Measurements from ENCODE around the gene COL8A2.

Gene COL8A2

DNA sequence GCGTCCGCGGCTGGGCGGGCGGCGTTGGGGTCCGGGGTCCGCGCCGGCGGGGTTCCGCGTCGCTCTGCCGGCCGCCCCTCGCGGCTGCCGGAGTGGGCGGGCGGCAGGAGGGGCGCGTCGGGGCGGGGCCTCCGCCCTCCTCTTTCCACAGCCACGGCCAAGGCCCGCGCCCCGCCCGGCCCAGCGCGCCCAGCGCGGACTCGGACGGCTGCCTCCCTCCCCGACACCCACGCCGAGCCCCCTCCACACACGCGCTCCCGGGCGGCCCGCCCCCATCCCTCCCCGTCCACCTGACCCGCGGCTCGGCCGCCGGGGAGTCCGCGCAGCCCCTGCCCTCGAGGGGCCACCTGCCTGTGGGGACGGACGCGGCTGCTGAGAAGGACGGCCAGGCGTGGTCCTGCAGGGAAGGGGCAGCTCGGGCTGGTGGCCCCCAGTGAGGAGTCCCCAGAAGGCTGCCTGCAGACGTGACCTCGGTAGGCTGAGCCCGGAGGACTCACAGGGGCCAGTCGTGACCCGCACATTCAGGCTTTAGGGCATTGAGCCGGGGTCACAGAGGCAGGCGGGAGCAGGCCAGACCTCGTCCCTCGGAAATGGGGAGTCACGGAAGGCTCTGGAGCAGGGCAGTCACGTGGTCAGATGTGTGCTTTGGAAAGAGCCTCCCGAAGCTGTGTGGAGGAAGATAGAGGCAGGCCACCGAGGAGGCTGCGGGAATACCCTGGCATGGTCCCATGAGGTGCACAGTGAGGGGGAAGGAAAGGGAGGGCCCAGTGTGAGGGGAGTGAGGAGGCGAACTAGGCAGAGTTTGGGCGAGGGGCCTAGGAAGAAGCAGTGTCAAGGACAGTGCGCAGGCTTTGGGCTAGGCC lies at the start of gene COL8A2:
Gene COL8A2 (minus strand): TSS at position 94 of the 863 bp plus-strand sequence. CDS start 24,980 bp downstream, outside the sequence.
- peaks cover 39% of the 10 kb centered on the region for H3K27me3 ChIP-seq (ENCODE audit: control insufficient read depth, insufficient read depth, low read length)
- no peaks in the 10 kb centered on the region for H3K4me1 ChIP-seq (ENCODE audit: control insufficient read depth, low read depth, low read length)
- no peaks in the 10 kb centered on the region for H3K36me3 ChIP-seq (ENCODE audit: control insufficient read depth, low read depth, low read length)
- H3K9ac ChIP-seq (ENCODE audit: low read length): no peak within 1 kb of the TSS
- no peak within 1 kb of the TSS for H3K27ac ChIP-seq (ENCODE audit: low read length)
- H3K9me3 ChIP-seq (ENCODE audit: control insufficient read depth, low read depth, low read length): no peaks in the 10 kb centered on the region
- H3K4me3 ChIP-seq (ENCODE audit: low read length): peak within 1 kb of the TSS; percentile 40

DNA sequence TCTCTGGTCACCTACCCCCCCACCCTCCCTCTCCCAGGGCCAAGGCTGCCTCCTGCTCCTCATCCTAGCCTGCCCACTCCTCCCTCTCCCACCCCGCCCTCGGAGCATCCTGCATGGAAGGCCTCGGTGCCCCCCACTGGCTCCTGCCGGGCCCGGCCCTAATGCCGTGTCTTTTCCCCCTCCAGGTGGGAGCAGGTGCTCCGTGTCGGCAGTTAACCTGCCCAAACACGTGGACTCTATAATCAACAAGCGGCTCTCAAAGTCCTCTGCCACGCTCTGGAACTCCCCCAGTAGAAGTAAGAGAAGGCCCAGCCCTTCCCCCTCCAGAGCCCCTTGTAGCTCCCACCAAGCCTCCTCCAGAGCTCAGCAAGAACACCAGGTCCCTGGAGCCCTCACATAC lies 49.7 kb upstream of the COL8A2 start:
- Histone ChIP-seq H3K4me1 (ENCODE audit: control insufficient read depth, low read depth, low read length) (peaks cover 9% of the 10 kb centered on the region), H3K9me3 (ENCODE audit: control insufficient read depth, low read depth, low read length) (no peaks in the 10 kb centered on the region), H3K36me3 (ENCODE audit: control insufficient read depth, low read depth, low read length) (peaks cover 42% of the 10 kb centered on the region), H3K27ac (ENCODE audit: low read length) (no peak overlapping the region), H3K9ac (ENCODE audit: low read length) (no peak overlapping the region), H3K4me3 (ENCODE audit: low read length) (no peak overlapping the region), H3K27me3 (ENCODE audit: control insufficient read depth, insufficient read depth, low read length) (no peaks in the 10 kb centered on the region)

DNA sequence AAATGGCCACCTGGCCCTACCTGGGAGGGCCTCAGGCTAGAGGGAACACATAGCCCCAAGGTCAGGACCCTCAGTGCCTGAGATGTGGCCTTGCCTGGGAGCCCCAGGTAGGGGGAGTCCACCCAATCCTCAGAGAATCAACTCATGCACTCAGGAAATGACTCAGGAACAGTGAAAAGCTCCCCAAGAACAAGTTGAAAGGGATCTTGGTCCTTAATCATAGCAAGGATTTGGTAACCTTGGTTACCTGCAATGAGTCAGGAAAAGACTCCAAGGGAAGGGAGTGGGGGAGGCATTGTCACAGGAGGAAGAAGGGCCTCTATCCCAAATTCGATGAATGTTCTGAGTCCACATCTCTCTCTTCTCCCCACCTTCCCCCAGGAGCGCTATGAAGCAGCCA lies 48.0 kb upstream of the COL8A2 start:
- Histone ChIP-seq H3K36me3 (ENCODE audit: control insufficient read depth, low read depth, low read length) (peaks cover 40% of the 10 kb centered on the region), H3K4me3 (ENCODE audit: low read length) (no peak overlapping the region), H3K27ac (ENCODE audit: low read length) (no peak overlapping the region), H3K27me3 (ENCODE audit: control insufficient read depth, insufficient read depth, low read length) (no peaks in the 10 kb centered on the region), H3K9me3 (ENCODE audit: control insufficient read depth, low read depth, low read length) (no peaks in the 10 kb centered on the region), H3K4me1 (ENCODE audit: control insufficient read depth, low read depth, low read length) (peaks cover 6% of the 10 kb centered on the region), H3K9ac (ENCODE audit: low read length) (no peak overlapping the region)

DNA sequence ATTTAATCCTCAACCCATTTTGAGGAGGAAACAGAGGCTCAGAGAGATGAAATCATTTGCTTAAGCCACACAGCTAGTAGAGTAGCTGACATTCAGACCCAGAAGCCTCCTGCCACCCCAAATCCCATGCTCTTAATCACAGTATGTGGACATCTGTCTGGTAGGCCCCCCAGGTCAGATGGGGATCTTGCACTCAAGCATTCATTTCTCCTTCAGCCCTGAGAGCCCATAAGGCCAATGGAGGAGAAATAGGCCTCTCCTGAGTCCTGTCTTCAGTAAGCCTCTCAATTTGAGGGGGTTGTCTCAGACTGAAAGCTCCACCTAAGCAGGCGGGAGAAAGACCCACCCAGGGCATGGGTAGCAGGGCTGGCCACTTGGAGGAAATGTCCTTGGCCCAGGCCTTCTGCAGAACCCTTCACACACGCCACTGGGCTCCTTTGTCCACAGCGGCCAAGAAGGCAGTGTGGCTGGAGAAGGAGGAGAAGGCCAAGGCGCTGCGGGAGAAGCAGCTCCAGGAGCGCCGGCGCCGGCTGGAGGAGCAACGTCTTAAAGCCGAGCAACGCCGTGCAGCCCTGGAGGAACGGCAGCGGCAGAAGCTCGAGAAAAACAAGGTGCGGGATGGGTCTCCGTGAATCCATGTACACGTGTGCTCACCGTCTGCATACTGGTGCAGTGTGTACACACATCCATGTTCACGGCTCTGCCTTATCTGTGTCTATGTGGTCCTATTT lies 47.2 kb upstream of the COL8A2 start:
- Histone ChIP-seq H3K9ac (ENCODE audit: low read length) (no peak overlapping the region), H3K36me3 (ENCODE audit: control insufficient read depth, low read depth, low read length) (peaks cover 36% of the 10 kb centered on the region), H3K9me3 (ENCODE audit: control insufficient read depth, low read depth, low read length) (no peaks in the 10 kb centered on the region), H3K27ac (ENCODE audit: low read length) (no peak overlapping the region), H3K4me3 (ENCODE audit: low read length) (no peak overlapping the region), H3K4me1 (ENCODE audit: control insufficient read depth, low read depth, low read length) (peaks cover 6% of the 10 kb centered on the region), H3K27me3 (ENCODE audit: control insufficient read depth, insufficient read depth, low read length) (no peaks in the 10 kb centered on the region)

DNA sequence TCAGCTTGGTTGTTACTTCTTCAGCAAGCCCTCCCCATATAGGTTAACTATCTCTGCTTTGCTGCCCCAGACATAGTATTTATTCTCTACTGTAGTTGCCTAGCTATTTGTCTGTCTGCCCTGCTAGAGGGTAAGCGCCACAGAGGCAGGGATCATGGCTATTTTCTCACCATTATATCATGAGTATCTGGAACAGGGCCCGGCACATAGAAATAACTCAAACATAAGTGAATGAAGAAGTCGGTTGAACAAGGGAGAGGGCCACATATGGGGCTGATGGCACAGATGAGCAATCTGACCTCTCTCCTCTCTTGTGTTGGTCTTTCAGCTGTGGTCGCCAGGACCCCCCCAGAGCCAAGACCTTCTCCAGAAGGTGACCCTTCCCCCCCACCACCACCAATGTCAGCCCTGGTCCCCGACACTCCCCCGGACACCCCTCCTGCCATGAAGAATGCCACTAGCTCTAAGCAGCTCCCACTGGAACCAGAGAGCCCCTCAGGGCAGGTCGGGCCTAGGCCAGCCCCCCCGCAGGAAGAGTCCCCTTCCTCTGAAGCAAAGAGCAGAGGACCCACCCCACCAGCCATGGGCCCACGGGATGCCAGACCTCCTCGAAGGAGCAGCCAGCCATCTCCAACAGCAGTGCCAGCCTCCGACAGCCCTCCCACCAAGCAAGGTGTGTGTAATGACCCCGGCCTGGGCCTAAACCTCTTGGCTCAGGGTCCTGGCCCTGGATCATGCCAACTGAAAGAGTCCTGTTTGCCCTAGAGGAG lies 45.8 kb upstream of the COL8A2 start:
- peaks cover 35% of the 10 kb centered on the region for H3K36me3 ChIP-seq (ENCODE audit: control insufficient read depth, low read depth, low read length)

DNA sequence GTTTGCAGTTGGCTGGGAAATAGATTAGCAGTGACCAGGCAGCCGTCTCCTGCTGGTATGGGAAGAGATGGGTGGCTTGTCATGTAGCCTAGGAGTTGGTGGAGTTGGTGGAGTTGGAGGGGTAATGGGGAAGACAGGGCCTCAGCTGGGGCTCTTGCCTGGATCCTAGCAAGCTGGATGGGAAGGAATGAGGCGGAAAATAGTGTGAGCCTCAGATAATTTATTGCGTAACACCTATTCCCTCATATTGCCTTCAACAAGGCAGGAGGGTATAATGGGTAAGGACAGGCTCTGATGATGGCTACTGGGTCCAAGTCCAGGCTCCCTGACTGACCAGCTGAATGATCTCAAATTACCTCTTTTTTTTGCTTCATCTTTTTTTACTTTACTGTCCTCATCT lies 43.5 kb upstream of the COL8A2 start:
- Histone ChIP-seq H3K4me1 (ENCODE audit: control insufficient read depth, low read depth, low read length) (no peaks in the 10 kb centered on the region), H3K9ac (ENCODE audit: low read length) (no peak overlapping the region), H3K36me3 (ENCODE audit: control insufficient read depth, low read depth, low read length) (peaks cover 26% of the 10 kb centered on the region), H3K9me3 (ENCODE audit: control insufficient read depth, low read depth, low read length) (no peaks in the 10 kb centered on the region), H3K27ac (ENCODE audit: low read length) (no peak overlapping the region), H3K4me3 (ENCODE audit: low read length) (no peak overlapping the region), H3K27me3 (ENCODE audit: control insufficient read depth, insufficient read depth, low read length) (no peaks in the 10 kb centered on the region)

More for the DNA sequence above, 45.8 kb upstream of the COL8A2 start:
- Histone ChIP-seq H3K4me1 (ENCODE audit: control insufficient read depth, low read depth, low read length) (peaks cover 3% of the 10 kb centered on the region), H3K27me3 (ENCODE audit: control insufficient read depth, insufficient read depth, low read length) (no peaks in the 10 kb centered on the region), H3K27ac (ENCODE audit: low read length) (no peak overlapping the region), H3K9me3 (ENCODE audit: control insufficient read depth, low read depth, low read length) (no peaks in the 10 kb centered on the region), H3K4me3 (ENCODE audit: low read length) (no peak overlapping the region), H3K9ac (ENCODE audit: low read length) (no peak overlapping the region)

DNA sequence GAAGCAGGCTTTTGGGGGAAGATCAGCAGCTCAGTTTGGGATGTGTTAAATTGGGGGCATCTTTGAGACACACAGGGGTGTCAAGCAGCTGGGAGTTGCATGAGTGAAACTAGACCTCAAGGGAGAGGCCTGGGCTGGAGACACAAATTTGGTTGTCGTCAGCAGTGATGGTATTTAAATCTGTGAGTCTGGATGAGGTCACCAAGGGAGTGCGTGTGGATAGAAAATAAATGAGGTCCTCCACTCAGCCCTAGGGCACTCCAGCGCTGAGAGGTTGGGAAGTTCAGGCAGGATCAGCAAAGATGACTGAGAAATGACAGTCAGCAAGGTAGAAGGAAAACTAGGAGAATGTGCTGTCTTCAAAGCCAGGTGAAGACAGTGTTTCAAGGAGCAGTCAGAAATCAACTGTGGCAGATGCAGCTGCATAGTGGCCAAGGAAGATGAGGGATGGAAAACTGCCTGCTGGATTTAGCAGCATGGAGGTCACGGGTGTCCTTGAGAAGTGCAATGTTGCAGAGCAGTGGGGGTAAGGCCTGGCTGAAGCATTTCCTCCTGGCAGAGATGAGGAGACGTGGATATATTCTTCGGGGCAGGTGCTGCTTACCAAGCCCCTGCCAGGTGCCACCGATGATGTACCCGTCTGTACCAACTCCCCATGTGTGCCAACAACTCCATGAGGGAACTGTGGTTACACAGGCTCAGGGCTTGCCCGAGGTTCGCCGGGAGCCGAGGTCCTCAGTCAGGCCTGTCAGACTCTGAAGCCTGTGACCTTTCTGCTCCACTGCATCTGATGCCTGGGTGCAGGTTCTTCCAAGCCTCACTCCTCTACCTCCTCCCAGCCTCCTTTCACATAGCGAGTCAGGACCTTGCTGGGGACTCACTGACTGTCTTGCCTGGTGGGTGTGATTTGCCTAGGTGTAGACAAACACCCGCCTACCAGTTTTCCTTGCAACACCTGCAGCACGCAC lies 42.2 kb upstream of the COL8A2 start:
- Histone ChIP-seq H3K9me3 (ENCODE audit: control insufficient read depth, low read depth, low read length) (no peaks in the 10 kb centered on the region), H3K4me3 (ENCODE audit: low read length) (no peak overlapping the region), H3K36me3 (ENCODE audit: control insufficient read depth, low read depth, low read length) (peaks cover 14% of the 10 kb centered on the region), H3K9ac (ENCODE audit: low read length) (no peak overlapping the region), H3K4me1 (ENCODE audit: control insufficient read depth, low read depth, low read length) (no peaks in the 10 kb centered on the region), H3K27ac (ENCODE audit: low read length) (no peak overlapping the region), H3K27me3 (ENCODE audit: control insufficient read depth, insufficient read depth, low read length) (no peaks in the 10 kb centered on the region)

DNA sequence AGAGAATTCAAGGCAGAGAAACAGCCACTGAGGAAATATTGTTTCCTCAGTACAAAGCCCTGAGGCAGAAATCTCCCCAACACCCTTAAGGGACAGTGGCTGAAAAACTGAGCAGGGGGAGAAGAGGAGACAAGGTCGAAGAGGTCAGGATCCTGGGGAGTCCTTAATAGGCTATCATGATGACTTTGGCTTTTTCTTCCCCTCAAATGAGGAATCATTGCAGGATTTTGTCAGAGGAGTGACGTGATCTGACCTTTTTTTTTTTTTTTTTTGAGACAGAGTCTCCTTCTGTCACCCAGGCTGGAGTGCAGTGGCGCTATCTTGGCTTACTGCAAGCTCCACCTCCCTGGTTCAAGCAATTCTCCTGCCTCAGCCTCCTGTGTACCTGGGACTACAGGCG lies 41.1 kb upstream of the COL8A2 start:
- H3K27me3 ChIP-seq (ENCODE audit: control insufficient read depth, insufficient read depth, low read length): no peaks in the 10 kb centered on the region
- H3K4me3 ChIP-seq (ENCODE audit: low read length): no peak overlapping the region
- peaks cover 6% of the 10 kb centered on the region for H3K4me1 ChIP-seq (ENCODE audit: control insufficient read depth, low read depth, low read length)
- peaks cover 3% of the 10 kb centered on the region for H3K36me3 ChIP-seq (ENCODE audit: control insufficient read depth, low read depth, low read length)
- no peaks in the 10 kb centered on the region for H3K9me3 ChIP-seq (ENCODE audit: control insufficient read depth, low read depth, low read length)
- no peak overlapping the region for H3K9ac ChIP-seq (ENCODE audit: low read length)
- no peak overlapping the region for H3K27ac ChIP-seq (ENCODE audit: low read length)

DNA sequence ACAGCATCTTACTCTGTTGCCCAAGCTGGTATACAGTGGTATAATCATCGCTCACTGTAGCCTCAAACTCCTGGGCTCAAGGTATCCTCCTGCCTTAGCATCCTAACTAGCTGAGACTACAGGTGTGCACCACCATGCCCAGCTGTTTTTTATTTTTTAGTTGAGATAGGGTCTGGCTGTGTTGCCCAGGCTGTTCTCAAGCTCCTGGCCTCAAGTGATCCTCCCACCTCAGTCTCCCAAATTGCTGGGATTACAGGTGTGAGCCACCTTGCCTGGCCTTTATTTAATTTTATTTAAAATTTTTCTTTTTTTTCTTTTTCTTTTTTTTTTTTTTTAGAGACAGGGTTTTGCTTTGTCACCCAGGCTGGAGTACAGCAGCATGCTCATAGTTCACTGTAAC lies 40.1 kb upstream of the COL8A2 start:
- Histone ChIP-seq H3K4me1 (ENCODE audit: control insufficient read depth, low read depth, low read length) (peaks cover 9% of the 10 kb centered on the region), H3K9me3 (ENCODE audit: control insufficient read depth, low read depth, low read length) (no peaks in the 10 kb centered on the region), H3K9ac (ENCODE audit: low read length) (no peak overlapping the region), H3K36me3 (ENCODE audit: control insufficient read depth, low read depth, low read length) (no peaks in the 10 kb centered on the region), H3K4me3 (ENCODE audit: low read length) (no peak overlapping the region), H3K27ac (ENCODE audit: low read length) (no peak overlapping the region), H3K27me3 (ENCODE audit: control insufficient read depth, insufficient read depth, low read length) (no peaks in the 10 kb centered on the region)

DNA sequence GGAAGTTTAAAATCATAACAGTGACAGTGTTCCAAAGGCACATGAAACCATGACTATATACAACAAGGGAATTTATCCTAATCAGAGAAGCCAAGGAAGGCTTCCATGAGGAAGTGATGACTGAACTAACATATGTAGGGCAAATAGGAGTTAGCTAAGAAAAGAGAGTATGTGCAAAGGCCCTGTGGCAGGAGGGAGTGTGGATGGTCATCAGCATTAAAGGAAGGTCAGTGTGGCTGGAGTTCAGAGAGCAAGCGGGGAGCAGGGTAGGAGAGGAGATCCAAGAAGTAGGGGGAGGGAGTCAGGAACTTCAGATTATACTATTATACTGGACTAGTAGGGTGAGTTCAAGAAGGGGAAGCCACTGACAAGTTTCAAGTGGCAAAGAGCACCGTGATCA lies 39.3 kb upstream of the COL8A2 start:
- Histone ChIP-seq H3K9ac (ENCODE audit: low read length) (no peak overlapping the region), H3K4me3 (ENCODE audit: low read length) (no peak overlapping the region), H3K36me3 (ENCODE audit: control insufficient read depth, low read depth, low read length) (no peaks in the 10 kb centered on the region), H3K27ac (ENCODE audit: low read length) (no peak overlapping the region), H3K27me3 (ENCODE audit: control insufficient read depth, insufficient read depth, low read length) (no peaks in the 10 kb centered on the region), H3K4me1 (ENCODE audit: control insufficient read depth, low read depth, low read length) (peaks cover 9% of the 10 kb centered on the region), H3K9me3 (ENCODE audit: control insufficient read depth, low read depth, low read length) (no peaks in the 10 kb centered on the region)

Measured in iPS-18a (cell line).